Renal cortex interstitium (tissue), 11 donors: ENCODE results near the gene CDK10. TPM values are rescaled to one million over a fixed set of nuclear protein-coding genes. Genes with fewer than 3 reads are reported as not detected.
"Not testable (repeated sequence)": the region's sequence is repeated elsewhere in the genome, so short reads cannot be mapped to it uniquely, and the experiment has no call there.

Source experiments
- DNase-seq, 11 donors: peaks; one replicate each; pipeline ENCODE4 v3.0.0-alpha.2; 2013; ENCODE audit warnings: low read depth in 9 of 11, low spot score in 4 of 11; ENCODE audit errors: extremely low read depth in 1 of 11
- polyA plus RNA-seq, 3 donors: library from polyadenylated mRNA; unstranded; fragments of 120-200 nt; gene quantifications; one replicate each; pipeline ENCODE4 v1.2.1, GENCODE V29; 2013; ENCODE audit not compliant: insufficient read length in 3 of 3

The CDK10 gene
- polyA plus RNA-seq, 3 donors = 90.3 to 167 (median 127) TPM

- no peak for DNase-seq
Measured at GRCh38 chr16:89658221-89658879, 28.1 kb upstream of the CDK10 start.

- no peak for DNase-seq
Measured at GRCh38 chr16:89660146-89660545, 26.3 kb upstream of the CDK10 start.

- no peak for DNase-seq
Measured at GRCh38 chr16:89661215-89661614, 25.3 kb upstream of the CDK10 start.

DNA sequence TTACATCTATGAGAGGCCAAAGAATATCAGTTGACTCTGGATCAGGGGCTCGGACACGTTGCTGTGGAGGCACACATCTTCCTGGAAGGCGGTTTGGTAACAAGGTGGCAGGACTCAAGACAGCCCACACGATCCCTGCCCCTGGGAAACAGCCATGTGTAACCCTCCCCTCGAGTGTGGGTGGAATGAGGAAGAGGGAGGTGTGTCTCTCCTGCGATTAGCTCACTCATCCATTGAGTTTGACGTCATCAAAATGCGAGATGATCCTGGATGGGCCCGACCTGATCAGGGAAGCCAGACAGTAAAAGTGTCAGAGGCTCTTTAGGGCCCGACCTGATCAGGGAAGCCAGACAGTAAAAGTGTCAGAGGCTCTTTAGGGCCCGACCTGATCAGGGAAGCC, 22.3 kb upstream of the CDK10 start:
- not testable (repeated sequence) for DNase-seq

DNA sequence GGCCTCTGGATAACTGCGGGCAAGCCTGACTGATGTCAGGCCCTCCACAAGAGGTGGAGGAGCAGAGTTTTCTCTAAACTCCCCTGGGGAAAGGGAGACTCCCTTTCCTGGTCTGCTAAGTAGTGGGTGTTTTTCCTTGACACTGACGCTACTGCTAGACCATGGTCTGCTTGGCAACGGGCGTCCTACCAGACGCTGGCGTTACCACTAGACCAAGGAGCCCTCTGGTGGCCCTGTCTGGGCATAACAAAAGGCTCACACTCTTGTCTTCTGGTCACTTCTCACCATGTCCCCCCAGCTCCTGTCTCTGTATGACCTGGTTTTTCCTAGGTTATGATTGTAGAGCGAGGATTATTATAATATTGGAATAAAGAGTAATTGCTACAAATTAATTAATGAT, 19.5 kb upstream of the CDK10 start:
- DNase-seq = not testable (repeated sequence)

DNA sequence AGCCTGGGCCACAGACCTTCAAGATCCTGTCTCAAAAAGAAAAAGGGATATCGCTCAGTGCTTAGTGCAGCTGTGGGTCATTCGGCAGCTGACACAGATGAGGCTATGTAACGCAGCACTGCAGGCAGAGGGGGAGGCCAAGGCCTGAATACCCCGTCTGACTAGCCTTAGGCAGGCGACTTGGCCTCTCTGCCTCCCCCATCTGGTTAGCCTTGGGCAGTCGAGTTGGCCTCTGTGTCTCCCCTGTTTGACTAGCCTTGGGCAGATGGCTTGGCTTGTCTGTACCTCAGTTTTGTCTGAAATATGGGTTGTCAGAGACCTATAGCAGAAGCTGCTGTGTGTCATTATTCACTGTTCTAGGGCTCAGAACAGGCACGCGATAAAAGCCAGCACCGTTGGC, 18.9 kb upstream of the CDK10 start:
- DNase-seq = no peak

DNA sequence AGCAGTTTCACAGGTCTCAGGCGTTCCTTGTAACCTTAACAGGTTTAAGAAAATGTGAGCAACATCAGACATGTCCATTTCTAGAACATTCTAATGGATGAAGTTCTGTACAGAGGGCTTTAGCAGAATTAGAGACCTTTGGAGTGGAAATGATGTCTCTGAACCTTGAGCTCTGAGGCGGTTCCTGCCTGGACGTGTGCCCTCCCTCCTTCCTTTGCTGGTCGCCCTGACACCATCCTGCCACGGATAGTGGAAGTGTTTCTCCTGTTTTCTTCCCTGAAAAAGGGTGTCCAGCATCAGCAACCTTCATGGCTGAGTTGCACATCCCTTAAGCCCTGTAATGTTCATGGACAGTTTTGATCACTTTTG, 17.7 kb upstream of the CDK10 start:
- no peak for DNase-seq

DNA sequence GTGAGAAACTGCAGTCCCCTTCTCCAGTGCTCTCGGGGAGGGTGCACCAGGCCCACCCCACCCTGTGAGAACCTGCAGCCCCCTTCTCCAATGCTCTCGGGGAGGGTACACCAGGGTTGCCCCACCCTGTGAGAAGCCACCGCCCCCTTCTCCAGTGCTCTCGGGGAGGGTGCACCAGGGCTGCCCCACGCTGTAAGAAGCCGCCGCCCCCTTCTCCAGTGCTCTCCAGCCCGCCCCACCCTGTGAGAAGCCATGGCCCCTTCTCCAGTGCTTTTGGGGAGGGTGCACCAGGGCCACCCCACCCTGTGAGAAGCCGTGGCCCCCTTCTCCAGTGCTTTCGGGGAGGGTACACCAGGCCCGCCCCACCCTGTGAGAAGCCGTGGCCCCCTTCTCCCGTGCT, 16.7 kb upstream of the CDK10 start:
- DNase-seq = no peak

DNA sequence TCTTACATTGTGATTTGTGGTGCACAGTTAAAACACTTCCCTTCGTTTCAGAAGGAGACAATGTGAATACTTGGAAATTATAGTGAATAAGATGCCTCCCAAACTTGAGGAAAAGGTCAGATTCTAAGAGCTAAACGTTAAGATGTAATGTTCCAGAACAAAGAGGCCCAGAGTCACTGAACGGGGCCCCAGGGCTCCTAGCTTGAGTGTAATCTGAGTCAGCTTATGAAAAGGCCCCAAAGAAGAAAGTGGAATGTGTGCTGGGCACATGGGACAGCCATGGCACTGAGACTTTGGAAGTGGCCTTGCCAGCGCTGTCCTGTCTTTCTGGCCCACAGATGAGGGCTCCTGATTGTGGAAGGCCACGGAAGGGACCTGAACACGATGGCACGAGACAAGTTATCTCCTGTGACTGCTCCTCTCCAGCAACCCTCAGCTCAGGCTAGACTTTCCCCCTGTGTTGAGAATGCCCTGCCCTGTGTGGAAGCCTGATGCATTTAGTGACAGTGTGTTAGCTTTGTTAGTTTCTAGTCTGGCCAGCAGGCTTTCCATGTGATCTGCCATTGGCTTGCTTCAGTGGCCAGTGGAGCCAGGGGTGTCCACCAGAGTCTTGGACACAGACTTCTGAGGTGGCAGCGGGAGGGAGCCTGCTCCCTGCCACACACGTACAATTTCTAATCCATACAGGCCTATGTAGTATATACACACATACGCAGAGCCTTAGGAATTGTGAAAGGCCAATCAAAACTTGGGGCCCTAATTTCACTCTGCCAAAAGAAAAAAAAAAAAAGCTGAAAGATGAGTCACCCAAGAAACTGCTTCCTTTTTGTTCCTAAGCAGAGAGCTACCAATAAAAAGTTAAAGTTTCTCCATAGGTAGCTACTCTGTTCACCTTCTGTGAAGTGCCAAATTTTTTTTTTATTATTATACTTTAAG, 15.7 kb upstream of the CDK10 start:
- no peak for DNase-seq

- not testable (repeated sequence) for DNase-seq
Measured at GRCh38 chr16:89671565-89671964, 14.9 kb upstream of the CDK10 start.

GRCh38 chr16:89672177-89672941, 14.1 kb upstream of the CDK10 start:
- no peak for DNase-seq

DNA sequence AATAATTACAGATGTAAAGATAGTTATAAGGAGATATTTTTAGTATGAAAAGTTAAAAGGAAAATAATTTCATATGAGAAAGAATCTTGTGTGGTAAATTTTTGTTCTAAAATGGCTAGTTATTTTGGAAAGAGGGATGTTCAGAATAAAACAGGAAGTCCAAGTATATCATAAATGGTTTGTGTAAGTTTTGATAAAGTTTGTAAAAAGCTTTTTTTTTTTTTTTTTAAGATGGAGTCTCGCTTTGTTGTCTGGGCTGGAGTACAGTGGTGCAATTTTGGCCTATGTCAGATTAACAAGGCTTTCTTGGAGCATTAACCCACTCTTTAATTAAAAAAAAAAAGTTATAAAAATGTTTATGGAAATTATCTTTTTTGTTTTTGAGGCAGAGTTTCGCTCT, 8.2 kb upstream of the CDK10 start:
- DNase-seq = no peak

GRCh38 chr16:89685916-89686315, 573 bp upstream of the CDK10 start:
- DNase-seq = no peak

GRCh38 chr16:89687092-89687940, 827 bp downstream of the CDK10 start:
- DNase-seq = peak in 5 of 11 donors; percentile 33 to 80 (median 52)

DNA sequence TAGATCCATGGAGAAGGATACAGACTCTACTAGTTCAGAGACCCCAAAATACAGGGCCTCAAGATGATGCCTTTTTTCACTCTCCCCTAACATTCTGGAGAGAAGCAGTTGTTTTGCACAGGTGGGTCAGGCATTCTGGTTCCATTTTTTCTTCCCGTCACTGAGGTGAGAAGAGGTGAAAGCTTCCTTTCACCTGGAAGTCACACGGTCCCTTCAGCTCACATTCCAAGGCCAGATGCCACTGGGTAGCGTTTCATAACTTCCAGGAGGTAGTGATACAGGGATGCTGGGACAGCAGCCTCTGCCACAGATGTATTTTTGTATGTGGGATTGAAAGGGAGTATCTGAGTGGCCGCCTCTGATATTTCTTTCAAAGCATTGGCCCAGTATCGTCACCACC, 1.9 kb downstream of the CDK10 start:
- DNase-seq = no peak

DNA sequence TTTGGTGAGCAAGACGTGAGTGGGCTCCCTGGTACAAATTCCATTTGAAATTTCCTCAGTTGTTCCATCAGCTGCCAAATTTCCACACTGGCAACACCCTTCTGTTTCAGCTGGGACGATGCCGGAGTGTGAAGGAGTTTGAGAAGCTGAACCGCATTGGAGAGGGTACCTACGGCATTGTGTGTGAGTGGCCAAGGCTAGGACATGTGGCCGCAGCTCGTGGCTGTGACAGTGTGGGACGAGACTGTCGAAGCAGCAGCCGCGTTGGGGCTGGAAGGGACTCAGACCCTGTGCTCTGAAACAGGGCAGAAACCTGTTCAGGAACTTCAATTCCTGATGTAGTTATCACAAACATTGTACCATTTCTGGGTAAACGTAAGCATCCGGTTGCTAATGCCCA, 2.7 kb downstream of the CDK10 start:
- DNase-seq = no peak

DNA sequence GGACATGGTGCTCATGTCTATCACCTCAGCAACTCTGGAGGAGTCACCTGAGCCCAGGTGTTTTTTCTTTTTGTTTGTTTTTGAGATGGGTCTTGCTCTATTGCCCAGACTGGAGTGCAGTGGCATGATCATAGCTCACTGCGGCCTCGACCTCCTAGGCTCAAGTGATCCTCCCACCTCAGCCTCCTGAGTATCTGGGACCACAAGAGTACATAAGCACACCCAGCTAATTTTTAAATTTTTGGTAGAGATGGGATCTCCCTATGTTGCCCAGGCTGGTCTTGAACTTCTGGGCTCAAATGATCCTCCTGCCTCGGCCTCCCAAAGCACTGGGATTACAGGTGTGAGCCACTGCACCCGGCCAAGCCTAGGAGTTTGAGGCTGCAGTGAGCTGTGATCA, 3.1 kb downstream of the CDK10 start:
- DNase-seq = not testable (repeated sequence)

DNA sequence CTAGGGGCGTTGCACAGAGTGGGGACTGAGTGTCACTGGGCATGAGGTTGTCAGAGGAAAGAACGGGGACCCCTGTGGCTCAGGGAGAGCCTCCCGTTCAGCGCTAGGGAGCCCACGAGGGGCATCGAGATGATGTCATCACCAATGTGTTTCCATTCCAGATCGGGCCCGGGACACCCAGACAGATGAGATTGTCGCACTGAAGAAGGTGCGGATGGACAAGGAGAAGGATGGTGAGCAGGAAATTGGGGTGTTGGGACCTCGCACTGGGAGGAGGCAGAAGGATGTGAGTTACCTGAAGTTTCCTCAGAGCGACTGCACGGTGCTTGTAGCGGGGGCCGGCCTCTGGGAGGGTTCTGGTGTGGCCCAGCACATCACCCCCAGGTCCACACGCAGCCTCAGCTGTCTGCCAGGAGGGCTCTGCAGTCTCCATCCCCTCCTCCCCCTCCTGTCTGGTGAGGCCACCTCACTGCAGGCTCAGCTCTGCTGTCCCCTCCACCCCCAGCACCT, 4.0 kb downstream of the CDK10 start:
- no peak for DNase-seq
